Measurements from ENCODE around the gene TMEM248.
A peak's percentile ranks its signal among the peaks of the same experiment; 100 is the strongest.
"Not testable (repeated sequence)": the region's sequence is repeated elsewhere in the genome, so short reads cannot be mapped to it uniquely, and the experiment has no call there.

TMEM248 gene, protein sequence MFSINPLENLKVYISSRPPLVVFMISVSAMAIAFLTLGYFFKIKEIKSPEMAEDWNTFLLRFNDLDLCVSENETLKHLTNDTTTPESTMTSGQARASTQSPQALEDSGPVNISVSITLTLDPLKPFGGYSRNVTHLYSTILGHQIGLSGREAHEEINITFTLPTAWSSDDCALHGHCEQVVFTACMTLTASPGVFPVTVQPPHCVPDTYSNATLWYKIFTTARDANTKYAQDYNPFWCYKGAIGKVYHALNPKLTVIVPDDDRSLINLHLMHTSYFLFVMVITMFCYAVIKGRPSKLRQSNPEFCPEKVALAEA

DNA sequence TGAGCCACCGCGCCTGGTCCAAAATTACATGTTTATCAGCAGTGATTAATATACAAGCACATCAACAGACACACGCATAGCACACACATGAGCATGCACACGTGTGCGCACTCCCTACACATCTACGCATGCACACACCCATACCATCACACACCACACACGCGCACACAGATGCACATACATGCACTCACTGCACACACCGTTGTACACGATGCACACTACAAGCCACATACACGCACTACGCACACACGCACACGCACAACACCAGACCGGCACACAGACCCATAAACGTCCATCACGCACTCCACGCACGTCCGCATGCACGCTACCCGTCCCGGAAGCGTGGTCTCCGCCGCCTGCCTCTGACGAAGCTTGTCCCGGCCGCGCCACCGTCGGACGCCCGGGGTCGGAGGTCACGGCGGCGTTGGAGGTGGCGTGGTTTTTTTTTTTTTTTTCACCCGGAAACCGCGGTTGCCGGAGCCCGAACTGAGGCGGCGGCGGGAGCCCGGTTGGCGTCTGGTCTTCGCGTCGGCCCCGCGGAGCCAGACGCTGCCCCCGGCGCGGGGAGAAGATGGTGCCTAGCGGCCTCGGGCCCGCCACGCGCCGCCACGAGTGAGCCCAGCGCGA, at the start of gene TMEM248:
Gene TMEM248 (plus strand): TSS at position 457 of the 627 bp plus-strand sequence. CDS start 20,641 bp downstream, outside the sequence.
- TF ChIP-seq, protein P1, sequence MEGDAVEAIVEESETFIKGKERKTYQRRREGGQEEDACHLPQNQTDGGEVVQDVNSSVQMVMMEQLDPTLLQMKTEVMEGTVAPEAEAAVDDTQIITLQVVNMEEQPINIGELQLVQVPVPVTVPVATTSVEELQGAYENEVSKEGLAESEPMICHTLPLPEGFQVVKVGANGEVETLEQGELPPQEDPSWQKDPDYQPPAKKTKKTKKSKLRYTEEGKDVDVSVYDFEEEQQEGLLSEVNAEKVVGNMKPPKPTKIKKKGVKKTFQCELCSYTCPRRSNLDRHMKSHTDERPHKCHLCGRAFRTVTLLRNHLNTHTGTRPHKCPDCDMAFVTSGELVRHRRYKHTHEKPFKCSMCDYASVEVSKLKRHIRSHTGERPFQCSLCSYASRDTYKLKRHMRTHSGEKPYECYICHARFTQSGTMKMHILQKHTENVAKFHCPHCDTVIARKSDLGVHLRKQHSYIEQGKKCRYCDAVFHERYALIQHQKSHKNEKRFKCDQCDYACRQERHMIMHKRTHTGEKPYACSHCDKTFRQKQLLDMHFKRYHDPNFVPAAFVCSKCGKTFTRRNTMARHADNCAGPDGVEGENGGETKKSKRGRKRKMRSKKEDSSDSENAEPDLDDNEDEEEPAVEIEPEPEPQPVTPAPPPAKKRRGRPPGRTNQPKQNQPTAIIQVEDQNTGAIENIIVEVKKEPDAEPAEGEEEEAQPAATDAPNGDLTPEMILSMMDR (IDR thresholded peaks at IDR 0.05; ENCODE audit: low read depth, low read length), result no peak
- peak; percentile 87 to 92 for DNase-seq (ENCODE audit: low read depth in 2 of 2)
- H3K4me3 ChIP-seq (replicated peaks in 1 of 2; ENCODE audit: low read depth in 2 of 2, low read length in 2 of 2), result peak within 1 kb of the TSS; percentile 89 to 96

DNA sequence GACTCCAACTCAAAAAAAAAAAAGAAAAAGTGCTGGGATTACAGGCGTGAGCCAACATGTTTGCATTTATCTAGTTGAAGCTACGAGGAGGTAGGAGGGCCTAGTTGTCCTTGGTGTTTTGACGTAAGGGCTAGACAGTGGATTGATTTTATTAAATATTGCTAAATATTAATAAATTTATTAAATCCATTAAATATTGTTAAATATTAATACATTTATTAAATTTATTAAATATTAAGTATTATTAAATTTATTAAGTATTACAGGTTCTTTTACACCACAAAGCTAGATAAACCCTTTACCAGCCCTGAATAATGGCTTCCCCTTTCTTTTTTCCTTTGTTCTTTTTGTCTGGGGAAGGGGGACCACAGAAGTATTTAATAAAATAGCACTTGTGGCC, 47.5 kb upstream of the TMEM248 start:
- TF ChIP-seq, protein P1 (IDR thresholded peaks at IDR 0.05; ENCODE audit: low read depth, low read length), result no peak
- H3K4me3 ChIP-seq (replicated peaks in 1 of 2; ENCODE audit: low read depth in 2 of 2, low read length in 2 of 2), result no peak overlapping the region
- DNase-seq (ENCODE audit: low read depth in 2 of 2), result no peak

DNA sequence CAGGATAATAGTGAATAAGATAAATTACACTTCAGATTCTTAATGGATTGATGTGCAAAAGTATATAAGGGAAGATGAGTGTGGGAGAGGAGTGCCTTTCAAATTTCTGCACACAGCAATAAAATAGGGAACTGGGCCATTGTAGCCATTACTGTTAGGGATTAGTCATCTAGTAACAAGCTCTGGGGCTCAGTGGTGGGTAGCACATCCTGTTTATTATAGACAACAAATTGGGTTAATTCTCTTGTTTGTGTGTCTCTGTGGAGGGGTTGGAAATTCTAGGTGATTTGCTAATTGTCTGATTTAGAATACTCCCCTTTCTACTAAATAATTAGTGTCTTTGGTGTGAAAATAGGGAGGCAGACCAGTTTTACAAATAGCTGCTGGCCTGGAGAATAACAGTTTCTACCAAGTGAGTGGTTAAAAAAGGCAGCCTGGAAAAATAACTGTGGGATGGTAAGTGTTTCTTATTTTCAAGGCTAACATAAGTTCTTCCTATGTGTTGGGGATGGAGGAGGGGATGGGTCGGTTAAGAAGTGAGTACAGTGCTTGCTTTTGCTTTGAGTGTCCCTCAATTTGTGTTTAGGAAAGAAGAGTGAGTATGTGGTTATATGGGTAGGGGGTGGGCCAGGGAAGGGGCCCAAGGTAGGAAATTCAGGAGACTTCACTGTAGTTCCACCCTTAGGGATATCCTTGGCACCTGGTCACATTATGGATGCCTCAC, 43.3 kb upstream of the TMEM248 start:
- peak in 1 of 2 donors; percentile 33 for DNase-seq (ENCODE audit: low read depth in 2 of 2)
- H3K4me3 ChIP-seq (replicated peaks in 1 of 2; ENCODE audit: low read depth in 2 of 2, low read length in 2 of 2), result no peak overlapping the region
- TF ChIP-seq, protein P1 (IDR thresholded peaks at IDR 0.05; ENCODE audit: low read depth, low read length), result no peak

DNA sequence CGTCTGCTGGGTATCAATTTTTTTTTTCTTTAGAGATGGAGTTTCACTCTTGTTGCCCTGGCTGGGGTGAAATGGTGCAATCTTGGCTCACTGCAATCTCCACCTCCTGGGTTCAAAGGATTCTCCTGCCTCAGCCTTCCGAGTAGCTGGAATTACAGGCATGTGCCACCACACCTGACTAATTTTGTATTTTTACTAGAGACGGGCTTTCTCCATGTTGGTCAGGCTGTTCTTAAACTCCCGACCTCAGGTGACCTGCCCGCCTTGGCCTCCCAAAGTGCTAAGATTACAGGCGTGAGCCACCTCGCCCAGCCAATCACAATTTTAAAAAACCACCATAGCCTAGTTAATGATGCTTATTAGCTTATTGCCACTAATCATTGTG, 42.7 kb upstream of the TMEM248 start:
- not testable (repeated sequence) for DNase-seq (ENCODE audit: low read depth in 2 of 2); H3K4me3 ChIP-seq (replicated peaks in 1 of 2; ENCODE audit: low read depth in 2 of 2, low read length in 2 of 2)

DNA sequence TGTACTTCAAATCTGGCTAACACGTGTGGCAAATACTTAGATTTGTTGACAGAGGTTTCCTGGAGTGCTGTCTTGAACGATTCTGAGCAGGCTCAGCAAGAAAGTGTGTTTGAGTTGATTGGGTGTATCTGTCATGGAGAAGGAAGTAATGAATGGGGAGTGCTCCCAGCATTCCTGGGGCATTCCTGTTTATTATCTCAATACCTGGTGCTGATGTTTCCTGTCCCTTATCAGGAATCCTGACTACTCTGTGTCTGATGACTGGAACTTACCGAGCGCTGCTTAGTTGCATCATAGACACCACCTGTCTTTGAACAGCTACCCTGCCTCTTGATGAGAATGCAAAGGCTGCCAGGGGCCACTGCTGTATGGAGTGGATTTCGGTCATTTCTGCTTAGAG, 41.0 kb upstream of the TMEM248 start:
- no peak for DNase-seq (ENCODE audit: low read depth in 2 of 2)
- no peak overlapping the region for H3K4me3 ChIP-seq (replicated peaks in 1 of 2; ENCODE audit: low read depth in 2 of 2, low read length in 2 of 2)
- TF ChIP-seq, protein P1 (IDR thresholded peaks at IDR 0.05; ENCODE audit: low read depth, low read length), result no peak

DNA sequence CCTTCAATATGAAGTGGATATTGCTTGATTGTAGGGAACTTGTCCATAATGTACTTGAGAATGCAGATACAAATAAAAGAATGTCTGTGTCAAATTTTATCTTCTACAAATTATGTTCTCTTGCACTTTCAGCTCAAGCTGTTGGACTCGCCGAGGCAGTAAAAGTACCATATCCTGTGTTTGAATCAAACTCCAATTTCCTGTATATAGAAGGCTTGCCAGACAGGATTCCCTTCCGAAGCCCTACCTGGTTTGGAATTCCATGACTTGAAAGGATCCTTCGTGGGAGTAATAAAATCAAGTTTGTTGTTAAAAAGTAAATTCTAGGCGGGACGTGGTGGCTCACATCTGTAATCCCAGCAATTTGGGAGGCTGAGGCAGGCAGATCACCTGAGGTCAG, 40.4 kb upstream of the TMEM248 start:
- H3K4me3 ChIP-seq (replicated peaks in 1 of 2; ENCODE audit: low read depth in 2 of 2, low read length in 2 of 2); DNase-seq (ENCODE audit: low read depth in 2 of 2): not testable (repeated sequence)

DNA sequence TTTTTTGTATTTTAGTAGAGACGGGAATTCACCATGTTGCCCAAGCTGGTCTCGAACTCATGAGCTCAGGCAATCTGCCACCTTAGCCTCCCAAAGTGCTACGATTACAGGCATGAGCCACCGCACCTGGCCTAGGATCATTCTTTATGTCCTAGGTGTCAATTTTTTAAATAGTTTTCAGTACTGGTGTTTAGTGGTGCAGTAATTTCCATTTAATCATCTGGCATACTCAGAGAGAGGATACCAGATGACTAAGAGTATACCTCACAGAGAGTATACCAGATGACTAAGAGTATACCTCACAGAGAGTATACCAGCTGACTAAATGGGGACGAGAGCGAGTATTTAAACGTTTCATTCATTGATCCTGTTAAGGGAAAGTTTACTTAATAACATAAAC, 37.3 kb upstream of the TMEM248 start:
- peak in 1 of 2 donors; percentile 63 for DNase-seq (ENCODE audit: low read depth in 2 of 2)
- TF ChIP-seq, protein P1 (IDR thresholded peaks at IDR 0.05; ENCODE audit: low read depth, low read length), result no peak
- no peak overlapping the region for H3K4me3 ChIP-seq (replicated peaks in 1 of 2; ENCODE audit: low read depth in 2 of 2, low read length in 2 of 2)

DNA sequence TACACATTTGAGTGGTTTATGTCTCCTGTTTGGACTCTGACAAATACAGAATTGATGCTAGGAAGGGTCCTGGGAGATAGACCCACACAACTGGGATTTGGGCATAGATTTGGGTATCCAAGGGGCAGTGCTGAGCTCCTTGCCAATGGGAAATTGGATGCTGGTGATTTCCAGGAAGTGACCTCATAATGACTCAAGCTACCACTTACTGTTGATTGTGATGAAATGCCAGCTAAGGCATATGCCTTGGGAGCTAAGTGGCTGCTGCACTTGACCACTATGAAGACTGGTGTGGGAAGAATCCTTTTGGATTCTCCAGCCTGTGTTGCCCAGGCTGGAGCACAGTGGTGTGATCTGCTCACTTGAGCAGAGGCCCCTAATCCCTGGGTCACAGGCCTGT, 36.5 kb upstream of the TMEM248 start:
- DNase-seq (ENCODE audit: low read depth in 2 of 2), result peak; percentile 16 to 71
- H3K4me3 ChIP-seq (replicated peaks in 1 of 2; ENCODE audit: low read depth in 2 of 2, low read length in 2 of 2), result not testable (repeated sequence)
